HG03521 (cell line): ENCODE data around the gene SESN2.
"Not testable (repeated sequence)": the region's sequence is repeated elsewhere in the genome, so short reads cannot be mapped to it uniquely, and the experiment has no call there.

Experiments
- ATAC-seq: cut with Tn5 transposase; IDR thresholded peaks from one replicate; pipeline ENCODE4 v1.9.1; 2021; ENCODE audit warnings: mild to moderate bottlenecking, moderate library complexity; ENCODE audit not compliant: unreplicated experiment

SESN2 gene

DNA sequence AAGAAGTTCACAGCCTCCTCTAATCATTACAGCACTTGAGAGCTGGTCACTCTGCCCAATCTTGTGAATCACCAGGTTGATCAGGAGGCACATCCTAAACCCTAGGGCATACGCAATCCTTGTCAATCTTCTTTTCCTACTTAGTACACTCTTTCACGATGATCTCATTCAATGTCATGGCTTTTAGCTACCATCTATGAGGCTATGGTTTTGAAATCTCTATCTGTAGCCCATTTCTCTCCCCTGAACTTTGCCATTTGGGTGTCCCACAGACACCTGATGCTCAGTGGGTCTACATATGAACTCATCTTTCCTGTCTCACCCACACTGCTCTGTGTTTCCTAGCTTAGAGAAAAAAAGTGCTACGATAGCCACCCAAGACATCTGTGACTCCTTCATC, 67.7 kb downstream of the SESN2 start:
- ATAC-seq, result no peak

DNA sequence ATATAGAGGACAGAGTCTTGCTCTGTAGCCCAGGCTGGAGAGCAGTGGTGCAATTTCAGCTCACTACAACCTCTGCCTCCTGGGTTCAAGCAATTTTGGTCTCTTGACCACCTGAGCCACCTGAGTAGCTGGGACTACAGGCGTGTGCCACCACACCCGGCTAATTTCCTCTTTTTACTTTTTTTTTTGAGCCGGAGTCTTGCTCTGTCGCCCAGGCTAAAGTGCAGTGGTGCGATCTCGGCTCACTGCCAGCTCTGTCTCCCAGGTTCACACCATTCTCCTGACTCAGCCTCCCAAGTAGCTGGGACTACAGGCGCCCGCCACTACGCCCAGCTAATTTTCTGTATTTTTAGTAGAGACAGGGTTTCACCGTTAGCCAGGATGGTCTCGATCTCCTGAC, 68.1 kb downstream of the SESN2 start:
- not testable (repeated sequence) for ATAC-seq

DNA sequence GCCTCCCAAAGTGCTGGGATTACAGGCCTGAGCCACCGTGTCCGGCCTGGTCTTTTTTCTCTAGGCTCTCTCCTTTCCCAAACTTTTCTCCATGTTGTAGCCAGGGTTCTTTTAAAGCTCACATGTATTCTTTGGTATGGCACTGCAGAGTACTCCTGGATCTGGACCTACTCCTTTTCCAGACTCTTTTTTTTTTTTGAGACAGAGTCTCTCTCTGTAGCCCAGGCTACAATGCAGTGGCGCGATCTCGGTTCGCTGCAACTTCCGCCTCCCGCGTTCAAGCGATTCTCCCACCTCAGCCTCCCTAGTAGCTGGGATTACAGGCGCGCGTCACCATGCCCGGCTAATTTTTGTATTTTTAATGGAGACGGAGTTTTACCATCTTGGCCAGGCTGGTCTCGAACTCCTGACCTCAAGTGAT, 68.9 kb downstream of the SESN2 start:
- no peak for ATAC-seq

GRCh38 chr1:28329395-28330153, 70.3 kb downstream of the SESN2 start:
- ATAC-seq, result no peak
